GM19043 (cell line): ENCODE data around the gene POU2F1.
A peak's percentile ranks its signal among the peaks of the same experiment; 100 is the strongest.

Experiments
- ATAC-seq: cut with Tn5 transposase; IDR thresholded peaks from one replicate; pipeline ENCODE4 v1.9.1; 2021; ENCODE audit warnings: low read depth; ENCODE audit not compliant: unreplicated experiment

Gene POU2F1

GRCh38 chr1:167408355-167408754, 187.7 kb downstream of the POU2F1 start:
- no peak for ATAC-seq

DNA sequence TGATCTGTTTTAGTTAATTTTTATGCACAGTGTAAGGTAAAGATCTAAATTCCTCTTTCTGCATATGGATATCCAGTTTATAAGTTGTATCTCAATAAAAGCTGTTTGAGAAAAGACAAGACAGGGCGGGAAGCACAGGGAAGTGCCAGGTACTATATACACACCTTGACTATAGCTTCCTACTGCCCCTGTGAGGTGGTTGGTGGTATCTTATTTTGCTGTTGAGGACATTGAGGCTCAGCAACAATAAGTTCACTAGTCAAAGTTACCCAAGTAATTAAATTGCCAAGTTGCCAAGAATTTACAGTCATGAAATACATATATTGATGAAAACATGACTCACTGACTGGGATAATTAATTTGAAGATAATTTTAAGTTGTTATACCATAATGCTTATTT, 188.5 kb downstream of the POU2F1 start:
- ATAC-seq, result no peak

GRCh38 chr1:167412072-167412471, 191.4 kb downstream of the POU2F1 start:
- no peak for ATAC-seq

DNA sequence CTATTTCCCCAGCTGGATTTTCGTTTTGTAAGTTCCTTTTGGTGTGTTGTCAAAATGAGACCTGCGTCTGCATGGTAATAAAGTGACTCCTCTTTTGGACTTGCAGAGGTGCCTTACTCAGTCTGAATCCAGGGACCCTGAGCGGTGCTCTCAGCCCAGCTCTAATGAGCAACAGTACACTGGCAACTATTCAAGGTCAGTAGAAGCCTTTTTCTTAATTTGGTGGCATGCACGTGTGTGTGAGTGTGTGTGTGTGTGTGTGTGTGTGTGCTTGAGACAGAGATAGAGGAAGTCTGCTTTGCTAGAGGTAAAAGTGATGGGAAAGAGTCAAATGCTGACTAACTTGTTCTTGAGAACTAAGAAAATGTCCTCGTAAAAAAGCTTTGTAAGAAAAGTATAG, 192.2 kb downstream of the POU2F1 start:
- no peak for ATAC-seq

DNA sequence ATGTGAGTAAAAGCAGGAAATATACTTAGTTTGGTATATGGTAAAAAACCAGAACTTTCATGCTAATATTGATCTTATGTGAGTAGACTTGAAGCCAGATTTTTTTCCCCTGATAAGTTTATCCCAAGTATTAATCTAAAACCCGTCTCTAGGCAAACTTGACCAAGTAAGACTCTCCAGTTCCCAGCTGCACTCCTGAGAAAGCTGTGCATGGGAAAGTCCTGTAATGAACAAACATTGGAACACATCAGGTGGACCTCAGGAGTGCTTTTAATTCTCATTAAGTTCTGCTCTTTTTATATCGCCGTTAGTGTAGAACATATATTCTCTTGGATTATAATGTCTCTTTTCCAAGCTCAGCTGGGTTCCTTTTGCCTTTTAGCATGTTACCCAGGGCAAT, 192.6 kb downstream of the POU2F1 start:
- no peak for ATAC-seq

GRCh38 chr1:167416506-167416905, 195.8 kb downstream of the POU2F1 start:
- no peak for ATAC-seq

DNA sequence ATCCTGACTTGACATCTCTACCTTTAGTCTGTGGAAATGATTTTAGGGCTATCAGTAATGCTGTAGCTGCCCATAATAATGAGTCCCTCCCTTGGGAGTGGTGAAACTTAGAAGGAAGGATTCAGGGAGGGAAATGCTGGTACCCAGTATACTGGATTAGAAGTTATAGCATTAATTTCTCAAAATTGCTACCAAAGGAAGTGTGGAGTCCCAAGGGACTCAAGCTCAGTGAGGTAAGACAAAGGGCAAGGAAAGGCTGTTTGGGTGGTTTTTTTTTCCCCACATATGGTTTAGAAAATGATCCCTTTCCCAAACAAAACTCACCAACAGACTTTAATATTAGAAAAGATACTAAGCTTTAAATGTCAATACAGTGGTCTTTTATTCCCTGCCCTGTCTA, 197.7 kb downstream of the POU2F1 start:
- no peak for ATAC-seq

- ATAC-seq, result no peak
Observed at GRCh38 chr1:167419245-167419644, 198.6 kb downstream of the POU2F1 start.

DNA sequence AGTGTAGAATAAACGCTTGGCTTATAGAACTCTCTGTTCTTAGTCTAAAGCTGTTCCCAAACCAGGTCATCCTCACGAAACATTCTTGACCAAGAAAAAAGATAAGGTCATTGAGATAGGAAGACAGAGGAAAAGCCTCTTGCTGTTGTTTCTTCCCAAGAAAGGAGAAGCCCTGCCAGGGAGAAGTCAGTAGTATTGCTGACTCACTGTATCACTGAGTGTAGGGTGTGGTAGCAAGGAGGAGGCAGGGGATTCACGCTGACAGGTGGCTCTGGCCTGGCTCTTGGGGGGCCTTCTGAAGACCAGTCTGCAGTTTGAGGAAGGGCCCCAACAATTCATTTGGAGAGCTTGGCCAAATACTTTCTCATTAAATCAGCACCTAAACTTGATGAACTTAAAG, 199.8 kb downstream of the POU2F1 start:
- ATAC-seq, result no peak

DNA sequence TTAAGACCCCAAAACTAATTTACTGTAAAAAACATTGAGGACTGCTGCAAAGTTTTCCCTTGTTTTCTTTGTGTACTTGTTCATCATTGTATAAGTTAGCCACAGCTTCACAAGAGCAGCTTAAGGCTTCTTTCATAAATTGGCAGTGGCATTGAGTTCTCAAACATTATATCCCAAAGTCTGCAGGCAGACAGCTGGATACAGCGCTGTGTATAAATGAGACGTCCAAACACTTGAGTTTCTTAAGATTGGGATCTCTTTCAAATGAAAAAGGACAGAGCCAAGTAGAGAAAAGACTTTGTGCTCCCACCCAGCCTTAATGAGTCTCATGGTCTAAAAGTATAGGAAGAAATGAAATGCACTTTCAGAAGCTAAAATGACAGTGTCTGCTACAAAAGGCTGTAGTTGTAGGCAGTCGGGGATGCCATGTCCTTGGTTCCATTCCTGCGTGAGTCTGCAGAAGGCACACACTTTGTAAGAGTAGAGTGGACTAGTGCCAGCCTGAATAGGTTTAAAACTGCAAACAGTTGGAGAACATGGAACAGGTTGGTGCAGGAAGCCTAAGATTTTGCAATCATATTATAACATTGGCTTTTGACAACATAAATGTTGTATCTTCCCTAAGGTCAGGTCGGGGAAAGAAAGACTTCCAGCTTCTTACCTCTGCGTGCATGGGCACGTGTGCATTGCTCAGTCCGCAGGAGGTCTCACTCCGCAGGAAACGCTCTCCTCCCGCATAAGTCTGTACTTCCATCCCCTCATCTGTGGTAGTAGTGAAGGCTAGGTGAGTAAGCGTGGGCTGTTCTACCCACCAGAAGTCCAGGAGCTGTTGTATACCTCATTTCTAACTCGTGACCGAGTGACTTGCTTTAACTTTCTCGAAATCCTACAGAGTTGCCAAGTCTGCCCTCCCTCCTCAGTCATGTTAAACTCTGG, 203.3 kb downstream of the POU2F1 start:
- no peak for ATAC-seq

DNA sequence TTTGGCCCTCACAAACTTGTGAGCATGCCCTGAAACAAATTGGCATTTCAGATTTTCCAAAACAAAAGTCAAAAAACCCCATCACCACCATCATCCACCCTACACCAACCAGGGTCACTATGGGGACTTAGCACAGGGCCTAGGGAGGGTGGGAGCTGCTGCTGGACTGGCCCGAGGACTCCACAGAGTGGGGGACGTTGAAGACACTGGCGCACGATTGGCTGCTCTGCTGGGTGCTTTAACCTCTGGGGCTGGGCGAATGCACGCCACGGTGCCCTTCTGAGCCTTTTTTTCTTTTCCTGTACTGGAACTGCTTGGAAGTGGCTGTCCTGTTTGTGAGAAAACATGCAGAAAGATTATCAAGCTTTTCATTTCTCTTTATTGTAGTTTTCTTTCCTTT, 204.8 kb downstream of the POU2F1 start:
- no peak for ATAC-seq

GRCh38 chr1:167426716-167427115, 206.0 kb downstream of the POU2F1 start:
- ATAC-seq, result no peak

DNA sequence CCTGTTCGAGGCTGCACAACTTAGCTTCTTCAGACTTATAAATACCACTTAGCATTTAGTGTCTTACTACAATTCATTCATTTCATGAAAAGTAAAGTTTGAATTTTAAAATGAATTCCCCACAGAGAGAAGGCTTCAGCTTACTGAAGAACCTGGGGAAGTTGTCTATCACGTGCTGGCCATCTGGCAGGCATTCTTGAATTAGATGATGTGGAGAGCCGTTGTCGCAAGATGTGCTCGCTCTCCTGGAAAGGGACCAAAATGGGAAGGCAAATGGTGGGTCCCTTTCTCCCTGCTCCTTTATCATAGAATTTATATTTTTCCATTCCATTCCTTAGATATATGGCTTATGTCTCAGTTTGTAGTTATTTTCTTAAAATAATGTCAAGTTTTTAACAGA, 207.2 kb downstream of the POU2F1 start:
- no peak for ATAC-seq

DNA sequence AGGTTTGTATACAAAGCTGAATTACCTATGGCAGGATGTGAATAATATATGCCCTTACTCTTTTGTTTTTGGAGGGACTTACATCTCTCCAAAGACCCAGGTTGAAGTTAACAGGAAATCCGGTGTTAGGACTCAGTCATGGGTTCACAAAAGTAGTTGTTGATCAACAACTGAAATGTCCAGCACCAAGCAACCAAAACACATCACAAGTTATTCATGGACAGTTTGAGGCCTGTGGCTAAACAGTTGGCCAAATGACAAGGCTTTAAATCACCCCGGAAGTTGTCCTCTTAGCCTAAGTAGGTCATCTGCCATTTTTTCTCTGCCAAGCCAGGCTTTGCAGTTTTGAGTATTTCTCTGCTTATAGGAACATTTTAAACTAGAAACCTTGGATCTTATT, 207.7 kb downstream of the POU2F1 start:
- ATAC-seq, result no peak

GRCh38 chr1:167429612-167430011, 208.9 kb downstream of the POU2F1 start:
- peak; percentile 53 for ATAC-seq

GRCh38 chr1:167430134-167430848, 209.6 kb downstream of the POU2F1 start:
- ATAC-seq, result peak; percentile 51

DNA sequence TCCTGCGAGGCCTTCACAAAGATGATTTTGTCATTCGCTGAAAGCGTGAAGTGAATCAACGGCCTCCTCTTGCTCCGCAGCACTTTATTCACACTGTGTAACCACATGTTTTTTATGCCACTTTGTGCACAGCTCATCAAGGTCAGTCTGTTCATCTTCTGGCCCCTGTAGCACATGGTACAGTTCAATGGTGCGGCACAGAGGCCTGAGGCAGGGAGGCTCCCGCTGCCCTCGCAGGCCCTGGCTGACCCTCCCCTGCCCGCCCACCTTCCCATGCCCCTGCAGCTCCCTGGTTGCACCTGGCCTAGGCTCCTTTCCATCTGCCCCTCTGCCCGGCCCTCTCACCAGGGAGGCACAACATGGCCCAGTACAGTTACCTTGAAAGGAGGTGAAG, 210.2 kb downstream of the POU2F1 start:
- ATAC-seq, result peak; percentile 12

GRCh38 chr1:167431261-167431908, 210.7 kb downstream of the POU2F1 start:
- no peak for ATAC-seq

- ATAC-seq, result no peak
Observed at GRCh38 chr1:167431909-167432650, 211.4 kb downstream of the POU2F1 start.

- ATAC-seq, result no peak
Observed at GRCh38 chr1:167432780-167433179, 212.1 kb downstream of the POU2F1 start.

- ATAC-seq, result no peak
Observed at GRCh38 chr1:167433884-167434283, 213.2 kb downstream of the POU2F1 start.
